IPS-18a (cell line): ENCODE results near the gene CTDP1.
"Not testable (repeated sequence)": the region's sequence is repeated elsewhere in the genome, so short reads cannot be mapped to it uniquely, and the experiment has no call there.

ENCODE experiments used
- H3K27ac ChIP-seq: one replicate; pipeline ENCODE4 v1.5.1; 2013; ENCODE audit warnings: low read length
- H3K27me3 ChIP-seq: one replicate; pipeline ENCODE4 v1.6.1; 2013; ENCODE audit warnings: mild to moderate bottlenecking, low read length; ENCODE audit not compliant: control insufficient read depth, insufficient read depth
- H3K36me3 ChIP-seq: one replicate; pipeline ENCODE4 v1.6.1; 2013; ENCODE audit warnings: low read depth, low read length; ENCODE audit not compliant: control insufficient read depth
- H3K4me1 ChIP-seq: one replicate; pipeline ENCODE4 v1.6.1; 2013; ENCODE audit warnings: low read depth, low read length; ENCODE audit not compliant: control insufficient read depth
- H3K4me3 ChIP-seq: one replicate; pipeline ENCODE4 v1.5.1; 2013; ENCODE audit warnings: low read length
- H3K9ac ChIP-seq: one replicate; pipeline ENCODE4 v1.6.1; 2013; ENCODE audit warnings: mild to moderate bottlenecking, low read length, moderate library complexity
- H3K9me3 ChIP-seq: one replicate; pipeline ENCODE4 v1.6.1; 2013; ENCODE audit warnings: low read depth, low read length; ENCODE audit not compliant: control insufficient read depth

The CTDP1 gene

GRCh38 chr18:79723628-79724027 lies 44.0 kb downstream of the CTDP1 start:
- H3K4me1 ChIP-seq, result no peaks in the 10 kb centered on the region

GRCh38 chr18:79724299-79725080 lies 44.9 kb downstream of the CTDP1 start:
- H3K9ac ChIP-seq, result no peak overlapping the region
- H3K4me1 ChIP-seq, result no peaks in the 10 kb centered on the region
- H3K36me3 ChIP-seq, result peaks cover 23% of the 10 kb centered on the region
- no peak overlapping the region for H3K27ac ChIP-seq
- H3K9me3 ChIP-seq, result no peaks in the 10 kb centered on the region
- no peak overlapping the region for H3K4me3 ChIP-seq
- H3K27me3 ChIP-seq, result no peaks in the 10 kb centered on the region

More at GRCh38 chr18:79723628-79724027, 44.0 kb downstream of the CTDP1 start:
- no peak overlapping the region for H3K27ac ChIP-seq
- H3K9me3 ChIP-seq, result no peaks in the 10 kb centered on the region
- H3K9ac ChIP-seq, result no peak overlapping the region
- H3K36me3 ChIP-seq, result peaks cover 16% of the 10 kb centered on the region
- no peak overlapping the region for H3K4me3 ChIP-seq
- H3K27me3 ChIP-seq, result no peaks in the 10 kb centered on the region

- Histone ChIP-seq H3K4me3 (no peak overlapping the region), H3K27ac (no peak overlapping the region), H3K36me3 (peaks cover 20% of the 10 kb centered on the region), H3K9ac (no peak overlapping the region), H3K27me3 (no peaks in the 10 kb centered on the region), H3K4me1 (no peaks in the 10 kb centered on the region), H3K9me3 (no peaks in the 10 kb centered on the region)
Observed at GRCh38 chr18:79725486-79725885, 45.9 kb downstream of the CTDP1 start.

GRCh38 chr18:79726721-79727120 lies 47.1 kb downstream of the CTDP1 start:
- H3K9me3 ChIP-seq, result peaks cover under 1% of the 10 kb centered on the region
- H3K9ac ChIP-seq, result no peak overlapping the region
- H3K27me3 ChIP-seq, result no peaks in the 10 kb centered on the region
- no peak overlapping the region for H3K27ac ChIP-seq
- no peak overlapping the region for H3K4me3 ChIP-seq
- H3K4me1 ChIP-seq, result no peaks in the 10 kb centered on the region
- peaks cover 19% of the 10 kb centered on the region for H3K36me3 ChIP-seq

GRCh38 chr18:79727211-79727610 lies 47.6 kb downstream of the CTDP1 start:
- Histone ChIP-seq H3K9me3 (peaks cover 4% of the 10 kb centered on the region), H3K36me3 (peaks cover 24% of the 10 kb centered on the region), H3K4me1 (no peaks in the 10 kb centered on the region), H3K27ac (no peak overlapping the region), H3K27me3 (no peaks in the 10 kb centered on the region), H3K4me3 (no peak overlapping the region), H3K9ac (no peak overlapping the region)

- peaks cover 30% of the 10 kb centered on the region for H3K36me3 ChIP-seq
- no peaks in the 10 kb centered on the region for H3K4me1 ChIP-seq
- no peak overlapping the region for H3K27ac ChIP-seq
- no peaks in the 10 kb centered on the region for H3K27me3 ChIP-seq
- no peak overlapping the region for H3K4me3 ChIP-seq
- H3K9ac ChIP-seq, result no peak overlapping the region
- peaks cover 4% of the 10 kb centered on the region for H3K9me3 ChIP-seq
Observed at GRCh38 chr18:79728931-79729586, 49.5 kb downstream of the CTDP1 start.

GRCh38 chr18:79729611-79730010 lies 50.0 kb downstream of the CTDP1 start:
- H3K36me3 ChIP-seq, result peaks cover 30% of the 10 kb centered on the region
- no peak overlapping the region for H3K9ac ChIP-seq
- no peak overlapping the region for H3K27ac ChIP-seq
- H3K27me3 ChIP-seq, result no peaks in the 10 kb centered on the region
- no peak overlapping the region for H3K4me3 ChIP-seq
- no peaks in the 10 kb centered on the region for H3K4me1 ChIP-seq
- H3K9me3 ChIP-seq, result peaks cover 4% of the 10 kb centered on the region

GRCh38 chr18:79730804-79731203 lies 51.2 kb downstream of the CTDP1 start:
- Histone ChIP-seq H3K27ac (no peak overlapping the region), H3K36me3 (peaks cover 37% of the 10 kb centered on the region), H3K27me3 (no peaks in the 10 kb centered on the region), H3K4me3 (no peak overlapping the region), H3K9ac (no peak overlapping the region), H3K4me1 (no peaks in the 10 kb centered on the region), H3K9me3 (peaks cover 4% of the 10 kb centered on the region)

GRCh38 chr18:79731881-79732720 lies 52.5 kb downstream of the CTDP1 start:
- H3K9ac ChIP-seq, H3K27me3 ChIP-seq, H3K9me3 ChIP-seq, H3K4me1 ChIP-seq, H3K4me3 ChIP-seq, H3K27ac ChIP-seq: not testable (repeated sequence)
- H3K36me3 ChIP-seq, result peaks cover 39% of the 10 kb centered on the region

- H3K9ac ChIP-seq, result no peak overlapping the region
- H3K36me3 ChIP-seq, result peaks cover 42% of the 10 kb centered on the region
- H3K27me3 ChIP-seq, result no peaks in the 10 kb centered on the region
- no peaks in the 10 kb centered on the region for H3K4me1 ChIP-seq
- peaks cover 4% of the 10 kb centered on the region for H3K9me3 ChIP-seq
- no peak overlapping the region for H3K4me3 ChIP-seq
- no peak overlapping the region for H3K27ac ChIP-seq
Observed at GRCh38 chr18:79732721-79733025, 53.1 kb downstream of the CTDP1 start.

- no peaks in the 10 kb centered on the region for H3K4me1 ChIP-seq
- H3K4me3 ChIP-seq, result no peak overlapping the region
- H3K36me3 ChIP-seq, result peaks cover 42% of the 10 kb centered on the region
- H3K9ac ChIP-seq, result no peak overlapping the region
- H3K27ac ChIP-seq, result no peak overlapping the region
- no peaks in the 10 kb centered on the region for H3K27me3 ChIP-seq
- peaks cover 4% of the 10 kb centered on the region for H3K9me3 ChIP-seq
Observed at GRCh38 chr18:79733135-79733701, 53.6 kb downstream of the CTDP1 start.
